C4-2B (cell line): Measurements from ENCODE around the gene FAHD2A.
"Not testable (repeated sequence)": the region's sequence is repeated elsewhere in the genome, so short reads cannot be mapped to it uniquely, and the experiment has no call there.

Experiments used
- CTCF ChIP-seq: fragments of 450-650 bp; conservative IDR thresholded peaks from 2 replicates; pipeline ENCODE4 v1.5.1; 2017; ENCODE audit warnings: mild to moderate bottlenecking
- ZFX ChIP-seq: fragments of 450-650 bp; IDR thresholded peaks from 2 replicates; pipeline ENCODE4 v1.6.1; 2017

- not testable (repeated sequence) for TF ChIP-seq CTCF, ZFX
Observed at GRCh38 chr2:95435162-95435871, 32.8 kb downstream of the FAHD2A start.
